ENCODE results near the gene MAB21L2.

DNA sequence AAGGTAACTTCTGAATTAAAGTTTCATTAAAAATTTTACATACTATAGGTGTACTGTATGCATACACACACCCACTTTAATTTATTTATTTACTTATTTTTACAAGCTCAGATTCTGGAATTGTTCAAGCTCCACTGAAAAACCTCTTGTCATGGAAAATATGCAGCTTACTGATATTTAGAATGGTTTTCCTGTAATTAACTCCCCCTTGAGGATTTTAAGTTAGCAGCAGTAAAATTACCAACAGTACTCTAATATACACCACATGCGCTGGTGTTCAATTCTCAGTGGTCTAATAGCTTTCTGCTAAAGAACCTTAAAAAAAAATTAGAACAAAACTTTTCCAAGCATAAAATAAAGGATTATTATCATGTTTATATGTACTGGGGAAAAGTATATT is 12.0 kb downstream of the MAB21L2 start:
- TF ChIP-seq, protein P1, sequence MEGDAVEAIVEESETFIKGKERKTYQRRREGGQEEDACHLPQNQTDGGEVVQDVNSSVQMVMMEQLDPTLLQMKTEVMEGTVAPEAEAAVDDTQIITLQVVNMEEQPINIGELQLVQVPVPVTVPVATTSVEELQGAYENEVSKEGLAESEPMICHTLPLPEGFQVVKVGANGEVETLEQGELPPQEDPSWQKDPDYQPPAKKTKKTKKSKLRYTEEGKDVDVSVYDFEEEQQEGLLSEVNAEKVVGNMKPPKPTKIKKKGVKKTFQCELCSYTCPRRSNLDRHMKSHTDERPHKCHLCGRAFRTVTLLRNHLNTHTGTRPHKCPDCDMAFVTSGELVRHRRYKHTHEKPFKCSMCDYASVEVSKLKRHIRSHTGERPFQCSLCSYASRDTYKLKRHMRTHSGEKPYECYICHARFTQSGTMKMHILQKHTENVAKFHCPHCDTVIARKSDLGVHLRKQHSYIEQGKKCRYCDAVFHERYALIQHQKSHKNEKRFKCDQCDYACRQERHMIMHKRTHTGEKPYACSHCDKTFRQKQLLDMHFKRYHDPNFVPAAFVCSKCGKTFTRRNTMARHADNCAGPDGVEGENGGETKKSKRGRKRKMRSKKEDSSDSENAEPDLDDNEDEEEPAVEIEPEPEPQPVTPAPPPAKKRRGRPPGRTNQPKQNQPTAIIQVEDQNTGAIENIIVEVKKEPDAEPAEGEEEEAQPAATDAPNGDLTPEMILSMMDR (tag by site-specific recombination; IDR thresholded peaks at IDR 0.05): no peak
- TF ChIP-seq YY1 (tag by site-specific recombination; IDR thresholded peaks at IDR 0.05) (no peak), EGR2 (tag by site-specific recombination; IDR thresholded peaks at IDR 0.05; ENCODE audit: low read depth) (no peak)
- TF ChIP-seq, protein P2, sequence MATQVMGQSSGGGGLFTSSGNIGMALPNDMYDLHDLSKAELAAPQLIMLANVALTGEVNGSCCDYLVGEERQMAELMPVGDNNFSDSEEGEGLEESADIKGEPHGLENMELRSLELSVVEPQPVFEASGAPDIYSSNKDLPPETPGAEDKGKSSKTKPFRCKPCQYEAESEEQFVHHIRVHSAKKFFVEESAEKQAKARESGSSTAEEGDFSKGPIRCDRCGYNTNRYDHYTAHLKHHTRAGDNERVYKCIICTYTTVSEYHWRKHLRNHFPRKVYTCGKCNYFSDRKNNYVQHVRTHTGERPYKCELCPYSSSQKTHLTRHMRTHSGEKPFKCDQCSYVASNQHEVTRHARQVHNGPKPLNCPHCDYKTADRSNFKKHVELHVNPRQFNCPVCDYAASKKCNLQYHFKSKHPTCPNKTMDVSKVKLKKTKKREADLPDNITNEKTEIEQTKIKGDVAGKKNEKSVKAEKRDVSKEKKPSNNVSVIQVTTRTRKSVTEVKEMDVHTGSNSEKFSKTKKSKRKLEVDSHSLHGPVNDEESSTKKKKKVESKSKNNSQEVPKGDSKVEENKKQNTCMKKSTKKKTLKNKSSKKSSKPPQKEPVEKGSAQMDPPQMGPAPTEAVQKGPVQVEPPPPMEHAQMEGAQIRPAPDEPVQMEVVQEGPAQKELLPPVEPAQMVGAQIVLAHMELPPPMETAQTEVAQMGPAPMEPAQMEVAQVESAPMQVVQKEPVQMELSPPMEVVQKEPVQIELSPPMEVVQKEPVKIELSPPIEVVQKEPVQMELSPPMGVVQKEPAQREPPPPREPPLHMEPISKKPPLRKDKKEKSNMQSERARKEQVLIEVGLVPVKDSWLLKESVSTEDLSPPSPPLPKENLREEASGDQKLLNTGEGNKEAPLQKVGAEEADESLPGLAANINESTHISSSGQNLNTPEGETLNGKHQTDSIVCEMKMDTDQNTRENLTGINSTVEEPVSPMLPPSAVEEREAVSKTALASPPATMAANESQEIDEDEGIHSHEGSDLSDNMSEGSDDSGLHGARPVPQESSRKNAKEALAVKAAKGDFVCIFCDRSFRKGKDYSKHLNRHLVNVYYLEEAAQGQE (tag by site-specific recombination; IDR thresholded peaks at IDR 0.05): no peak

Data from HEK293 (cell line).